PC-3 (cell line): ENCODE data around the gene PAOX.

Experiments used
- EZH2phosphoT487 ChIP-seq: fragments of 300-600 bp; sonication (generic); IDR thresholded peaks from 2 replicates; pipeline ENCODE4 v1.6.1; 2018; ENCODE audit warnings: mild to moderate bottlenecking, antibody characterized with exemption, low read length, borderline replicate concordance
- TF ChIP-seq, protein P1 (sequence below): fragments of 300-600 bp; sonication (generic); conservative IDR thresholded peaks from 2 replicates; pipeline ENCODE4 v1.5.1; 2017; ENCODE audit warnings: antibody characterized with exemption, low read depth, mild to moderate bottlenecking, low read length

DNA sequence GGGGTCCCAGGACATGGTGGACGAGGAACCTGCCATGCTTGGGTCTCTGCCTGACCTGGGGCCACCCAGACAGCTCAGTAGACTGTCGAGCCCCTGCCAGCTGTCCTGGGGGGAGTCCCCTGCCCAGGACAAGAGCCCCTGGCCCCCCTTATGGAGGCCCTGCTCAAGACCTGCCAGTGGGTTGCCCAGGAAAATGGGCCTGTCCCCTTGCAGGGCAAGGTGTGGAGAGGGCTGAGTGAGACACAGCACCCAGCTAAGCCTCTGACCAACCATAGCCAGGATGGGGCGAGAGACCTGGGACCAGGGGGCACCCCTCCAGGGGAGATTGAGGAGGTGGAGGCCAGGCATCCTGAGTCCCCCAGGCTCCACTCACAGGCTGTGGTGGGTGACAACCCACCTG, 23.1 kb upstream of the PAOX start:
- TF ChIP-seq, protein P1, sequence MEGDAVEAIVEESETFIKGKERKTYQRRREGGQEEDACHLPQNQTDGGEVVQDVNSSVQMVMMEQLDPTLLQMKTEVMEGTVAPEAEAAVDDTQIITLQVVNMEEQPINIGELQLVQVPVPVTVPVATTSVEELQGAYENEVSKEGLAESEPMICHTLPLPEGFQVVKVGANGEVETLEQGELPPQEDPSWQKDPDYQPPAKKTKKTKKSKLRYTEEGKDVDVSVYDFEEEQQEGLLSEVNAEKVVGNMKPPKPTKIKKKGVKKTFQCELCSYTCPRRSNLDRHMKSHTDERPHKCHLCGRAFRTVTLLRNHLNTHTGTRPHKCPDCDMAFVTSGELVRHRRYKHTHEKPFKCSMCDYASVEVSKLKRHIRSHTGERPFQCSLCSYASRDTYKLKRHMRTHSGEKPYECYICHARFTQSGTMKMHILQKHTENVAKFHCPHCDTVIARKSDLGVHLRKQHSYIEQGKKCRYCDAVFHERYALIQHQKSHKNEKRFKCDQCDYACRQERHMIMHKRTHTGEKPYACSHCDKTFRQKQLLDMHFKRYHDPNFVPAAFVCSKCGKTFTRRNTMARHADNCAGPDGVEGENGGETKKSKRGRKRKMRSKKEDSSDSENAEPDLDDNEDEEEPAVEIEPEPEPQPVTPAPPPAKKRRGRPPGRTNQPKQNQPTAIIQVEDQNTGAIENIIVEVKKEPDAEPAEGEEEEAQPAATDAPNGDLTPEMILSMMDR, result no peak
- no peak for TF ChIP-seq EZH2phosphoT487
